Panc1 (cell line): Measurements from ENCODE around the gene DSCAML1. TPM values are rescaled to one million over a fixed set of nuclear protein-coding genes. Genes with fewer than 3 reads are reported as not detected.

ENCODE experiments used
- ATAC-seq: fragments of 200-7000 bp; cut with Tn5 transposase; 2 replicates; pipeline ENCODE4 v1.9.1; 2020; ENCODE audit warnings: mild to moderate bottlenecking, moderate library complexity
- BruUV-seq: library from RNA; stranded (reverse); fragments of 400-500 nt; replicated peaks from 2 replicates; lab custom pipeline; 2021; lab: Mats Ljungman, UMichigan
- CTCF ChIA-PET: fragments of 300-600 bp; sonication (Branson Sonifier 250); formaldehyde crosslinking; loops from one replicate; lab custom pipeline; 2022; ENCODE audit warnings: antibody characterized with exemption; lab: Charles Lee
- POLR2A ChIA-PET: fragments of 300-600 bp; sonication (Branson Sonifier 250); formaldehyde crosslinking; loops from one replicate; lab custom pipeline; 2022; ENCODE audit warnings: antibody characterized with exemption; lab: Charles Lee
- DNase-seq: peaks from one replicate; pipeline ENCODE4 v3.0.0-alpha.2; 2010; ENCODE audit warnings: low read depth, low spot score
- H3K27ac ChIP-seq: 2 replicates; pipeline ENCODE4 v1.5.1; 2011; ENCODE audit warnings: mild to moderate bottlenecking, low read length, inconsistent platforms
- H3K27me3 ChIP-seq: fragments of 200-500 bp; sonication (Bioruptor generic); 2 replicates; pipeline ENCODE4 v1.6.0; 2014; ENCODE audit warnings: low read length, inconsistent platforms; ENCODE audit not compliant: control insufficient read depth, insufficient read depth
- H3K36me3 ChIP-seq: fragments of 200-500 bp; sonication (Bioruptor generic); 2 replicates; pipeline ENCODE4 v1.5.1; 2014; ENCODE audit warnings: inconsistent platforms, mild to moderate bottlenecking, low read length, moderate library complexity; ENCODE audit not compliant: control insufficient read depth, insufficient read depth
- H3K4me1 ChIP-seq: 2 replicates; pipeline ENCODE4 v1.5.1; 2011; ENCODE audit warnings: inconsistent platforms, mild to moderate bottlenecking, low read length, moderate library complexity; ENCODE audit not compliant: control insufficient read depth, insufficient read depth
- H3K4me3 ChIP-seq, 2 experiments: 2 replicates each; pipeline ENCODE4 v1.5.1; 2011 to 2012; ENCODE audit warnings: low read depth in 2 of 2, low read length in 2 of 2, mild to moderate bottlenecking in 2 of 2, inconsistent platforms in 1 of 2, moderate library complexity in 1 of 2
- H3K9me3 ChIP-seq: fragments of 200-500 bp; sonication (Bioruptor generic); 2 replicates; pipeline ENCODE4 v1.5.1; 2014; ENCODE audit warnings: low read depth, mild to moderate bottlenecking, inconsistent platforms, low read length, moderate library complexity; ENCODE audit not compliant: control insufficient read depth, insufficient read depth
- POLR2AphosphoS5 ChIP-seq: IDR thresholded peaks from 2 replicates; pipeline ENCODE4 v1.6.1; 2012; ENCODE audit warnings: mild to moderate bottlenecking, low read depth, low read length, moderate library complexity
- SIN3A ChIP-seq: IDR thresholded peaks from 2 replicates; pipeline ENCODE4 v1.6.1; 2012; ENCODE audit warnings: low read depth, mild to moderate bottlenecking, low read length, moderate library complexity, borderline replicate concordance; ENCODE audit not compliant: insufficient read depth
- TCF7L2 ChIP-seq: IDR thresholded peaks from 2 replicates; pipeline ENCODE4 v1.6.1; 2011; ENCODE audit warnings: mild to moderate bottlenecking, low read depth, low read length, inconsistent platforms
- in situ Hi-C: cut with HindIII; loops from 2 replicates; pipeline ENCODE4 v1.10.0; 2016; ENCODE audit warnings: low sequenced_read_pairs, low pct_unique_long_range_greater_than_20kb
- intact Hi-C: fragments of 100-400 bp; cut with micrococcal nuclease; formaldehyde crosslinking; loops from one replicate; pipeline ENCODE4 v1.10.0; 2022; ENCODE audit not compliant: unreplicated experiment
- total RNA-seq: library from RNA; stranded (reverse); gene quantifications from one replicate; pipeline ENCODE4 v1.2.1, GENCODE V29; 2021; ENCODE audit not compliant: unreplicated experiment
- TF ChIP-seq, protein P1 (sequence below), 2 experiments: IDR thresholded peaks; 2 replicates each; pipeline ENCODE4 v1.6.1; 2011 to 2012; ENCODE audit warnings: low read depth in 2 of 2, control low read depth in 1 of 2, low read length in 1 of 2, mild to moderate bottlenecking in 1 of 2, moderate library complexity in 1 of 2; ENCODE audit not compliant: insufficient read depth in 1 of 2
- TF ChIP-seq, protein P2 (sequence below): fragments of 450-650 bp; IDR thresholded peaks from 2 replicates; pipeline ENCODE4 v1.5.1; 2017; ENCODE audit warnings: mild to moderate bottlenecking

The DSCAML1 gene
- total RNA-seq, 1 experiment from 2014 or later: 1.6 TPM

DNA sequence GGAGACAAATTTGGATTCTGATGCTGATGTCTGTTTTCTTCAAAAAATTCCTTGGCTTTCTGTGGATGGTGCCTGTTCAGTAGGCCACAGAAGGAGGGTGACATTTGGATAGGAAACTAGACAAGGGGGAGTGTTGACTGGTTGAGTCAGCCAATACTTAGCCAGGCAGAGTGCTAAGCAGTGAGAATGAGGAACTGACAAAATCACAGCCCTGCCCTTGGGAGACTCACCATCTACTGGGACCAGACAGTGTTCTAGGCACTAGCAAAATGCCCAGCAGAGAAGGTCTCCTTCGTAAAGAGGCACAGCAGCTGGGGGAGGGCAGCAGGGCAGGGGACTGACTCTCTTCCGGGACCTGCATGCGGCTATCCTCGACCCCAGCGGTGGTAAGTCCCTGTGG is 190.2 kb downstream of the DSCAML1 start:
- ATAC-seq (no peak), DNase-seq (no peak)
- in situ Hi-C loops (no loop called here), intact Hi-C loops (no loop called here)
- no TSS peak for BruUV-seq
- H3K36me3 ChIP-seq: no peaks in the 10 kb centered on the region
- TF ChIP-seq, protein P1, sequence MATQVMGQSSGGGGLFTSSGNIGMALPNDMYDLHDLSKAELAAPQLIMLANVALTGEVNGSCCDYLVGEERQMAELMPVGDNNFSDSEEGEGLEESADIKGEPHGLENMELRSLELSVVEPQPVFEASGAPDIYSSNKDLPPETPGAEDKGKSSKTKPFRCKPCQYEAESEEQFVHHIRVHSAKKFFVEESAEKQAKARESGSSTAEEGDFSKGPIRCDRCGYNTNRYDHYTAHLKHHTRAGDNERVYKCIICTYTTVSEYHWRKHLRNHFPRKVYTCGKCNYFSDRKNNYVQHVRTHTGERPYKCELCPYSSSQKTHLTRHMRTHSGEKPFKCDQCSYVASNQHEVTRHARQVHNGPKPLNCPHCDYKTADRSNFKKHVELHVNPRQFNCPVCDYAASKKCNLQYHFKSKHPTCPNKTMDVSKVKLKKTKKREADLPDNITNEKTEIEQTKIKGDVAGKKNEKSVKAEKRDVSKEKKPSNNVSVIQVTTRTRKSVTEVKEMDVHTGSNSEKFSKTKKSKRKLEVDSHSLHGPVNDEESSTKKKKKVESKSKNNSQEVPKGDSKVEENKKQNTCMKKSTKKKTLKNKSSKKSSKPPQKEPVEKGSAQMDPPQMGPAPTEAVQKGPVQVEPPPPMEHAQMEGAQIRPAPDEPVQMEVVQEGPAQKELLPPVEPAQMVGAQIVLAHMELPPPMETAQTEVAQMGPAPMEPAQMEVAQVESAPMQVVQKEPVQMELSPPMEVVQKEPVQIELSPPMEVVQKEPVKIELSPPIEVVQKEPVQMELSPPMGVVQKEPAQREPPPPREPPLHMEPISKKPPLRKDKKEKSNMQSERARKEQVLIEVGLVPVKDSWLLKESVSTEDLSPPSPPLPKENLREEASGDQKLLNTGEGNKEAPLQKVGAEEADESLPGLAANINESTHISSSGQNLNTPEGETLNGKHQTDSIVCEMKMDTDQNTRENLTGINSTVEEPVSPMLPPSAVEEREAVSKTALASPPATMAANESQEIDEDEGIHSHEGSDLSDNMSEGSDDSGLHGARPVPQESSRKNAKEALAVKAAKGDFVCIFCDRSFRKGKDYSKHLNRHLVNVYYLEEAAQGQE (IDR thresholded peaks at IDR 0.05; ENCODE audit: insufficient read depth in 1 of 2, low read depth in 2 of 2, low read length in 1 of 2): no peak
- TF ChIP-seq, protein P2, sequence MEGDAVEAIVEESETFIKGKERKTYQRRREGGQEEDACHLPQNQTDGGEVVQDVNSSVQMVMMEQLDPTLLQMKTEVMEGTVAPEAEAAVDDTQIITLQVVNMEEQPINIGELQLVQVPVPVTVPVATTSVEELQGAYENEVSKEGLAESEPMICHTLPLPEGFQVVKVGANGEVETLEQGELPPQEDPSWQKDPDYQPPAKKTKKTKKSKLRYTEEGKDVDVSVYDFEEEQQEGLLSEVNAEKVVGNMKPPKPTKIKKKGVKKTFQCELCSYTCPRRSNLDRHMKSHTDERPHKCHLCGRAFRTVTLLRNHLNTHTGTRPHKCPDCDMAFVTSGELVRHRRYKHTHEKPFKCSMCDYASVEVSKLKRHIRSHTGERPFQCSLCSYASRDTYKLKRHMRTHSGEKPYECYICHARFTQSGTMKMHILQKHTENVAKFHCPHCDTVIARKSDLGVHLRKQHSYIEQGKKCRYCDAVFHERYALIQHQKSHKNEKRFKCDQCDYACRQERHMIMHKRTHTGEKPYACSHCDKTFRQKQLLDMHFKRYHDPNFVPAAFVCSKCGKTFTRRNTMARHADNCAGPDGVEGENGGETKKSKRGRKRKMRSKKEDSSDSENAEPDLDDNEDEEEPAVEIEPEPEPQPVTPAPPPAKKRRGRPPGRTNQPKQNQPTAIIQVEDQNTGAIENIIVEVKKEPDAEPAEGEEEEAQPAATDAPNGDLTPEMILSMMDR: no peak
- TF ChIP-seq SIN3A (no peak), POLR2AphosphoS5 (no peak), TCF7L2 (no peak)
- CTCF ChIA-PET: interaction anchor here (0.6 kb wide), 1 partner anchor 211 kb away, joined by 4 read pairs; no protein-coding TSS in a partner anchor
- H3K27ac ChIP-seq: no peak overlapping the region
- H3K4me3 ChIP-seq: no peak overlapping the region
- POLR2A ChIA-PET: no interaction called here
- H3K27me3 ChIP-seq: no peaks in the 10 kb centered on the region
- peaks cover 13% of the 10 kb centered on the region for H3K4me1 ChIP-seq
- H3K9me3 ChIP-seq: no peaks in the 10 kb centered on the region

DNA sequence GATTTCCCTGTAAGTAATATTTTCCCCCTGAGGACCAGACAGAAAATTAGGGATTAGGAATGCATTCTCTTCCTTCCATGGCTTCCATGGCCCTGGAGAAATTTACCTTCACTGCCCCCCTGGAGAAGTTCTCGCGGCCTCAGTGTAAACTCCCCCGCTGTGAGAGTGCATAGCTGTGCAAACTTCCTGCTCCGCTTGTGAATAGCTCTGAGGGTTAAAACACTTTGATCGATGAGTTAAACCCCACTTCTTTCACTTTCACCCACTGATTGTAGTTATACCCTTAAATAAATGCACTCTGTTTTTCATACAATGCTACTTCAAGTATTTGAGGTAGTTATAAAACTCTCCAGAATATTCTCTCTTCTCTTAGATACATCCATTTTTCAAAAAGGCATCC is 190.8 kb downstream of the DSCAML1 start:
- BruUV-seq: no TSS peak
- TF ChIP-seq, protein P1 (IDR thresholded peaks at IDR 0.05; ENCODE audit: insufficient read depth in 1 of 2, low read depth in 2 of 2, low read length in 1 of 2): no peak
- TF ChIP-seq TCF7L2: no peak
- no peak for TF ChIP-seq POLR2AphosphoS5
- TF ChIP-seq, protein P2: no peak
- no peak for TF ChIP-seq SIN3A
- Histone ChIP-seq H3K36me3 (no peaks in the 10 kb centered on the region), H3K4me1 (peaks cover 13% of the 10 kb centered on the region), H3K27me3 (no peaks in the 10 kb centered on the region), H3K9me3 (no peaks in the 10 kb centered on the region), H3K4me3 (no peak overlapping the region), H3K27ac (no peak overlapping the region)
- intact Hi-C loops: no loop called here
- ChIA-PET CTCF (no interaction called here), POLR2A (no interaction called here)
- in situ Hi-C loops: no loop called here
- ATAC-seq (no peak), DNase-seq (no peak)
